ENCODE measurements around the gene GPX3. TPM values are rescaled to one million over a fixed set of nuclear protein-coding genes. Genes with fewer than 3 reads are reported as not detected.

The GPX3 gene
- total RNA-seq, 1 experiment from 2014 or later: 86.6 TPM

DNA sequence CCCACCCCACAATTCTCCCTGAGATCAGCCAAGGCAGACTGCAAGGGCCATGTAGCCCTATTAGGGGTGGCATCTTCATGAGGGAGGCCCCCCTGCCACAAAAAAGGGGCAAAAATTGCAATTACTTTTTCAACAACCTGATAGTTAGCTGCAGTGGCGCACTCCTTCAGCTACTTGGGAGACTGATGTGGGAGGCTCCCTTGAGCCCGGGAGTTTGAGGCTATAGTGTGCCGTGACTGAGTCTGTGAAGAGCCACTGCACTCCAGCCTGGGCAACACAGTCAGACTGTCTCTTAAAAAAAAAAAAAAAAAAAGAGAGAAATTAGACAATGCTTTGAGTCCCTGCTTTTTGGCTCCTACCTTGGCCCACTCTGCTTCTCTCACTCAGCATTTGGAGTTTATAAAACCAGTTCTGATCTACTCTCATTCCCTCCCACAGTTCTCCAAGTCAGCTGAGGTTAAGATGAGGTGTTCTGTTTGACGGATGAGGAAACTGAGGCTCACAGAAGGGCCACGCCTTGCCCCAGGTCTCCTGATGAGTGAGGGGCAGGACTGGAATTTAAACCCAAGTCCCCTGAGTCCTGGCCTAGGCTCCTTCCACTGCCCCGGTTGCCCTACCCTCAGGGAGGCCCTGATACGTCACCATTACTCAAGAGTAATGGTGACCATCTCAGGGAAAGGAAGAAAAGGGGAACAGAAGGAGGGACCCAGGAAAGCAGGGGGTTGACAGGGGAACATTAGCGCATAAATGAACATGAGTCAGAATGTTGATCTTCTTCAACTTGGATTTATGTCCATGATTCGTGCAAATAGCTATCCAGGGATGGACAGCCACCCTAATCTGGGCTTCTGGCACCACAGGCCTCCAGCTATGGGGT is 9.0 kb downstream of the GPX3 start:
- H3K4me3 Mint-ChIP-seq (ENCODE audit: unreplicated experiment): no peak overlapping the region
- no peaks in the 10 kb centered on the region for H3K4me1 Mint-ChIP-seq (ENCODE audit: low read depth, unreplicated experiment)
- no TSS peak for BruUV-seq (replicated peaks)
- POLR2A ChIA-PET: no interaction called here
- no peaks in the 10 kb centered on the region for H3K9me3 Mint-ChIP-seq (ENCODE audit: unreplicated experiment)
- Histone ChIP-seq H3K4me3 (ENCODE audit: low read depth, low read length) (no peak overlapping the region), H3K36me3 (ENCODE audit: control insufficient read depth, insufficient read depth, low read length) (peaks cover 9% of the 10 kb centered on the region), H3K27me3 (replicated peaks; ENCODE audit: control insufficient read depth, insufficient read depth, low read length) (no peaks in the 10 kb centered on the region), H3K9me3 (no peaks in the 10 kb centered on the region), H3K4me1 (no peaks in the 10 kb centered on the region)
- no peak for DNase-seq
- peaks cover 73% of the 10 kb centered on the region for H3K36me3 Mint-ChIP-seq (ENCODE audit: insufficient read depth, unreplicated experiment)
- CTCF ChIA-PET: no interaction called here
- TF ChIP-seq CTCF (IDR thresholded peaks at IDR 0.05; ENCODE audit: insufficient read depth in 1 of 2, low read depth in 1 of 2, low read length in 1 of 2, severe bottlenecking in 1 of 2, unreplicated experiment in 1 of 2): no peak
- H3K27ac Mint-ChIP-seq (ENCODE audit: unreplicated experiment): no peak overlapping the region
- no peaks in the 10 kb centered on the region for H3K27me3 Mint-ChIP-seq (ENCODE audit: insufficient read depth, unreplicated experiment)
- intact Hi-C loops (cut with micrococcal nuclease; ENCODE audit: unreplicated experiment): no loop called here

DNA sequence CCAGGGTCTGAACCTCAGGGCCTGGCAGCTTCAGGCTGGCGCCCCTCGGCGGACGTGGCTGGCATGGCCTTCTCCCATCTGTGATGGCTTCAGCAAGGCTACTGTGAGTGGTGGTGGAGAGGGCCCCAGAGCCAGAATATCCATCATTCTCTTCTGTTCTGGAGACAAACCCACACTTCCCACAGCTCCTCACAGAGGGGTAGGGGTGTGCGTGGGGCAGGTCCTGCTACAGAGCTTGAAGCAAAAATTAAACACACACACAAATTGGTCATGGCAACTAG is 9.6 kb downstream of the GPX3 start:
- no peak for DNase-seq
- Mint-ChIP-seq H3K9me3 (ENCODE audit: unreplicated experiment) (no peaks in the 10 kb centered on the region), H3K4me1 (ENCODE audit: low read depth, unreplicated experiment) (no peaks in the 10 kb centered on the region), H3K4me3 (ENCODE audit: unreplicated experiment) (no peak overlapping the region), H3K27me3 (ENCODE audit: insufficient read depth, unreplicated experiment) (no peaks in the 10 kb centered on the region), H3K27ac (ENCODE audit: unreplicated experiment) (no peak overlapping the region), H3K36me3 (ENCODE audit: insufficient read depth, unreplicated experiment) (peaks cover 74% of the 10 kb centered on the region)
- no peak for TF ChIP-seq CTCF (IDR thresholded peaks at IDR 0.05; ENCODE audit: insufficient read depth in 1 of 2, low read depth in 1 of 2, low read length in 1 of 2, severe bottlenecking in 1 of 2, unreplicated experiment in 1 of 2)
- ChIA-PET POLR2A (no interaction called here), CTCF (no interaction called here)
- no peaks in the 10 kb centered on the region for H3K9me3 ChIP-seq
- peaks cover 9% of the 10 kb centered on the region for H3K36me3 ChIP-seq (ENCODE audit: control insufficient read depth, insufficient read depth, low read length)
- no peaks in the 10 kb centered on the region for H3K4me1 ChIP-seq
- H3K27me3 ChIP-seq (replicated peaks; ENCODE audit: control insufficient read depth, insufficient read depth, low read length): no peaks in the 10 kb centered on the region
- BruUV-seq (replicated peaks): TSS peak; percentile 91
- H3K4me3 ChIP-seq (ENCODE audit: low read depth, low read length): no peak overlapping the region
- intact Hi-C loops (cut with micrococcal nuclease; ENCODE audit: unreplicated experiment): no loop called here

DNA sequence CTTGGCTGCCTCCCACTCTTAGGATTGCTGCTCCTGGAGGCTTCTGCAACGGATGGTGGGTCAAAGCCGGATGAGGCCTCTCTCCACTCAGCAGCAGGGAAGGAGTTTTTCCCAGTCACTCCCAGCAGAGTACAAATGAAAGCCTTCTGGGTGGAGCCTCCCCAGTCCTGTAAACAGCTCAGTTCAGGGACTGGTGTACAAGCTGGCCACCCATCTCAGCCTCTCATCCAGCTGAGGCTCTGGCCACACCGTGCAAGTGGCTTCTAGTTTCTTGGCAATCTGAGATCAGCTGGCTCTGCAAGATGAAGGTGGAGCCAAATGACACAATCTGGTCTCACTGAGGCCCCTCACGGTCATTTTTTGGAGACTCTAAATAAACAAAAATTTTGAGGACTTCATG is 10.0 kb downstream of the GPX3 start:
- no peak overlapping the region for H3K4me3 ChIP-seq (ENCODE audit: low read depth, low read length)
- ChIA-PET CTCF (no interaction called here), POLR2A (no interaction called here)
- intact Hi-C loops (cut with micrococcal nuclease; ENCODE audit: unreplicated experiment): no loop called here
- no peak overlapping the region for H3K4me3 Mint-ChIP-seq (ENCODE audit: unreplicated experiment)
- H3K9me3 ChIP-seq: no peaks in the 10 kb centered on the region
- H3K9me3 Mint-ChIP-seq (ENCODE audit: unreplicated experiment): no peaks in the 10 kb centered on the region
- H3K27me3 Mint-ChIP-seq (ENCODE audit: insufficient read depth, unreplicated experiment): no peaks in the 10 kb centered on the region
- no peak for TF ChIP-seq CTCF (IDR thresholded peaks at IDR 0.05; ENCODE audit: insufficient read depth in 1 of 2, low read depth in 1 of 2, low read length in 1 of 2, severe bottlenecking in 1 of 2, unreplicated experiment in 1 of 2)
- no peak for DNase-seq
- no peaks in the 10 kb centered on the region for H3K27me3 ChIP-seq (replicated peaks; ENCODE audit: control insufficient read depth, insufficient read depth, low read length)
- H3K4me1 ChIP-seq: no peaks in the 10 kb centered on the region
- BruUV-seq (replicated peaks): no TSS peak
- H3K4me1 Mint-ChIP-seq (ENCODE audit: low read depth, unreplicated experiment): no peaks in the 10 kb centered on the region
- no peak overlapping the region for H3K27ac Mint-ChIP-seq (ENCODE audit: unreplicated experiment)
- H3K36me3 ChIP-seq (ENCODE audit: control insufficient read depth, insufficient read depth, low read length): peaks cover 11% of the 10 kb centered on the region
- peaks cover 77% of the 10 kb centered on the region for H3K36me3 Mint-ChIP-seq (ENCODE audit: insufficient read depth, unreplicated experiment)
